GM12878 (cell line): ENCODE results near the gene LSR.

Source experiments
- EGR1 ChIP-seq, 2 experiments: IDR thresholded peaks; 1 replicate in 1 of 2; 2 replicates in 1 of 2; pipeline ENCODE4 v1.6.1; 2011 to 2012; ENCODE audit warnings: low read depth in 2 of 2, low read length in 2 of 2, borderline replicate concordance in 1 of 2, mild to moderate bottlenecking in 1 of 2, moderate library complexity in 1 of 2
- EZH2 ChIP-seq: IDR thresholded peaks from 2 replicates; pipeline ENCODE4 v1.6.1; 2012; ENCODE audit warnings: low read depth, mild to moderate bottlenecking, control low read depth, inconsistent platforms, low read length, borderline replicate concordance; ENCODE audit not compliant: control insufficient read depth
- POLR2A ChIP-seq: IDR thresholded peaks from 2 replicates; pipeline ENCODE4 v1.6.1; 2011; ENCODE audit warnings: low read depth, mild to moderate bottlenecking, low read length
- RAD51 ChIP-seq: fragments of 450-650 bp; IDR thresholded peaks from 2 replicates; pipeline ENCODE4 v1.6.1; 2016; ENCODE audit warnings: moderate library complexity, mild to moderate bottlenecking, inconsistent platforms
- SMARCA5 ChIP-seq: fragments of 450-650 bp; IDR thresholded peaks from 2 replicates; pipeline ENCODE4 v1.6.1; 2017; ENCODE audit warnings: mild to moderate bottlenecking
- SREBF2 ChIP-seq: IDR thresholded peaks from 2 replicates; pipeline ENCODE4 v1.6.1; 2012; ENCODE audit warnings: mild to moderate bottlenecking, low read length
- TF ChIP-seq, protein P1 (sequence below), 3 experiments: IDR thresholded peaks in 2 of 3; conservative IDR thresholded peaks in 1 of 3; 2 replicates each; pipeline ENCODE4 v1.5.1; 2011; ENCODE audit warnings: low read depth in 3 of 3, low read length in 3 of 3, mild to moderate bottlenecking in 3 of 3, control low read depth in 2 of 3, moderate library complexity in 2 of 3, inconsistent platforms in 1 of 3, mixed read lengths in 1 of 3; ENCODE audit not compliant: control insufficient read depth in 2 of 3, insufficient read depth in 1 of 3; ENCODE audit errors: extremely low read depth in 1 of 3

DNA sequence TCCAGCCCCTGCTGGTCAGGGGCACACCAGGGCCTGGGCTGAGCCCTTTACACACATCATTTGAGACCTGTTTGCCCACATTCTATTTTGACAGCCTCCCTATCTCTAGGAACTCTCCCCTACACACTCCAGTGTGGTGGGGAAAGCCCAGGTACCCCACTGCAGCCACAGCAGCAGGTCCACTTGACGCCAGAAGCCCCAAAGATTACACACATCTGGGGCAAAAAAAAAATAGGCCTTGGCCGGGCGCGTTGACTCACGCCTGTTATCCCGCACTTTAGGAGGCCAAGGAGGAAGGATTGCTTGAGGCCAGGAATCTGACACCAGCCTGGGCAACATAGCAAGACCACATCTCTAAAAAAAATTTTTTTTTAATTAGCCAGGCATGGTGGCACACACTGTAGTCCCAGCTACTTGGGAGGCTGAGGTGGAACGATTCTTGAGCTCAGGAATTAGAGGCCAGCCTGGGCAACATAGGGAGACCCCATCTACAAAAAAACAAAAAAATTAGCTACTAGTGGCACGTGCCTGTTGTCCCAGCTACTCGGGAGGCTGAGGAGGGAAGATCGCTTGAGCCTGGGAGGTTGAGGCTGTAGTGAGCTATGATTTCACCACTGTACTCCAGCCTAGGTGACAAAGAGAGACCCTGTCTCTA, 62.1 kb downstream of the LSR start:
- TF ChIP-seq RAD51 (no peak), SMARCA5 (no peak), POLR2A (no peak), EZH2 (no peak), SREBF2 (no peak), EGR1 (IDR thresholded peaks at IDR 0.05; ENCODE audit: borderline replicate concordance in 1 of 2, low read depth in 2 of 2, low read length in 2 of 2) (no peak)
- TF ChIP-seq, protein P1, sequence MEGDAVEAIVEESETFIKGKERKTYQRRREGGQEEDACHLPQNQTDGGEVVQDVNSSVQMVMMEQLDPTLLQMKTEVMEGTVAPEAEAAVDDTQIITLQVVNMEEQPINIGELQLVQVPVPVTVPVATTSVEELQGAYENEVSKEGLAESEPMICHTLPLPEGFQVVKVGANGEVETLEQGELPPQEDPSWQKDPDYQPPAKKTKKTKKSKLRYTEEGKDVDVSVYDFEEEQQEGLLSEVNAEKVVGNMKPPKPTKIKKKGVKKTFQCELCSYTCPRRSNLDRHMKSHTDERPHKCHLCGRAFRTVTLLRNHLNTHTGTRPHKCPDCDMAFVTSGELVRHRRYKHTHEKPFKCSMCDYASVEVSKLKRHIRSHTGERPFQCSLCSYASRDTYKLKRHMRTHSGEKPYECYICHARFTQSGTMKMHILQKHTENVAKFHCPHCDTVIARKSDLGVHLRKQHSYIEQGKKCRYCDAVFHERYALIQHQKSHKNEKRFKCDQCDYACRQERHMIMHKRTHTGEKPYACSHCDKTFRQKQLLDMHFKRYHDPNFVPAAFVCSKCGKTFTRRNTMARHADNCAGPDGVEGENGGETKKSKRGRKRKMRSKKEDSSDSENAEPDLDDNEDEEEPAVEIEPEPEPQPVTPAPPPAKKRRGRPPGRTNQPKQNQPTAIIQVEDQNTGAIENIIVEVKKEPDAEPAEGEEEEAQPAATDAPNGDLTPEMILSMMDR (IDR thresholded peaks at IDR 0.05 in 2 of 3, conservative IDR thresholded peaks at IDR 0.05 in 1 of 3; ENCODE audit: control insufficient read depth in 2 of 3, extremely low read depth in 1 of 3, insufficient read depth in 1 of 3, low read depth in 3 of 3, low read length in 3 of 3): no peak
